IMR-90 (cell line): ENCODE measurements around the gene MBOAT1. TPM values are rescaled to one million over a fixed set of nuclear protein-coding genes. Genes with fewer than 3 reads are reported as not detected.
"Not testable (repeated sequence)": the region's sequence is repeated elsewhere in the genome, so short reads cannot be mapped to it uniquely, and the experiment has no call there.

Experiments
- ATAC-seq: fragments of 200-7000 bp; cut with Tn5 transposase; 2 replicates; pipeline ENCODE4 v1.9.1; 2020; ENCODE audit warnings: low read depth, mild to moderate bottlenecking, moderate library complexity
- BruUV-seq: library from RNA; stranded (reverse); fragments of 400-500 nt; replicated peaks from 2 replicates; lab custom pipeline; 2021; lab: Mats Ljungman, UMichigan
- CTCF ChIA-PET: fragments of 300-600 bp; formaldehyde crosslinking; extraction: SDS; loops from one replicate; lab custom pipeline; 2021; ENCODE audit warnings: antibody characterized with exemption; lab: Yijun Ruan, JAX
- POLR2A ChIA-PET: fragments of 300-600 bp; sonication (Branson Sonifier 250); formaldehyde crosslinking; loops from one replicate; lab custom pipeline; 2022; ENCODE audit warnings: antibody characterized with exemption; ENCODE audit not compliant: unreplicated experiment; lab: Charles Lee
- DNase-seq: peaks from one replicate; pipeline ENCODE4 v3.0.0; 2013
- H2AFZ ChIP-seq: replicated peaks from 2 replicates; pipeline ENCODE3; 2013; ENCODE audit warnings: low read length, mild to moderate bottlenecking; ENCODE audit not compliant: poor library complexity
- H2AK5ac ChIP-seq: 2 replicates; pipeline ENCODE4 v1.6.1; 2013; ENCODE audit warnings: low read depth, low read length, inconsistent platforms
- H2AK9ac ChIP-seq: replicated peaks from 2 replicates; pipeline ENCODE3; 2013; ENCODE audit warnings: mild to moderate bottlenecking, low read depth, low read length, moderate library complexity; ENCODE audit not compliant: poor library complexity
- H2BK120ac ChIP-seq: 2 replicates; pipeline ENCODE4 v1.6.1; 2013; ENCODE audit warnings: low read depth, low read length, inconsistent platforms
- H2BK15ac ChIP-seq: 3 replicates; pipeline ENCODE4 v1.6.1; 2013; ENCODE audit warnings: low read depth, low read length, inconsistent platforms
- H2BK20ac ChIP-seq: 2 replicates; pipeline ENCODE4 v1.6.1; 2013; ENCODE audit warnings: low read depth, mild to moderate bottlenecking, inconsistent platforms, low read length, moderate library complexity
- H2BK5ac ChIP-seq: 2 replicates; pipeline ENCODE4 v1.6.1; 2013; ENCODE audit warnings: mild to moderate bottlenecking, low read depth, low read length, inconsistent platforms; ENCODE audit not compliant: poor library complexity, severe bottlenecking
- H3K14ac ChIP-seq: replicated peaks from 2 replicates; pipeline ENCODE4 v1.6.1; 2013; ENCODE audit warnings: low read depth, low read length, inconsistent platforms
- H3K18ac ChIP-seq: 2 replicates; pipeline ENCODE4 v1.6.1; 2013; ENCODE audit warnings: low read depth, low read length, control low read depth
- H3K23ac ChIP-seq: 2 replicates; pipeline ENCODE4 v1.6.1; 2013; ENCODE audit warnings: low read depth, low read length, inconsistent platforms
- H3K27ac ChIP-seq: 2 replicates; pipeline ENCODE4 v1.5.1; 2013; ENCODE audit warnings: mild to moderate bottlenecking, control low read depth, low read length; ENCODE audit not compliant: insufficient read depth
- H3K27me3 ChIP-seq: 2 replicates; pipeline ENCODE4 v1.6.1; 2013; ENCODE audit warnings: low read length; ENCODE audit not compliant: control insufficient read depth, insufficient read depth
- H3K36me3 ChIP-seq: 2 replicates; pipeline ENCODE4 v1.6.1; 2013; ENCODE audit warnings: low read length, mixed read lengths; ENCODE audit not compliant: control insufficient read depth, insufficient read depth
- H3K4ac ChIP-seq: 2 replicates; pipeline ENCODE4 v1.6.1; 2013; ENCODE audit warnings: low read depth, low read length, inconsistent platforms
- H3K4me1 ChIP-seq: 2 replicates; pipeline ENCODE4 v1.6.1; 2013; ENCODE audit warnings: low read length, mixed read lengths; ENCODE audit not compliant: control insufficient read depth, insufficient read depth
- H3K4me2 ChIP-seq: 2 replicates; pipeline ENCODE4 v1.6.1; 2013; ENCODE audit warnings: low read depth, mild to moderate bottlenecking, control low read depth, low read length, moderate library complexity
- H3K4me3 ChIP-seq: 2 replicates; pipeline ENCODE4 v1.5.1; 2013; ENCODE audit warnings: low read depth, mild to moderate bottlenecking, control low read depth, low read length, moderate library complexity; ENCODE audit not compliant: insufficient read depth
- H3K56ac ChIP-seq: 2 replicates; pipeline ENCODE4 v1.6.1; 2013; ENCODE audit warnings: low read length, inconsistent platforms; ENCODE audit not compliant: insufficient read depth; ENCODE audit errors: extremely low read depth
- H3K79me1 ChIP-seq, 2 experiments: 2 replicates each; pipeline ENCODE4 v1.6.1; 2013; ENCODE audit warnings: low read length in 2 of 2, inconsistent platforms in 1 of 2, low read depth in 1 of 2
- H3K9ac ChIP-seq: 2 replicates; pipeline ENCODE4 v1.6.1; 2013; ENCODE audit warnings: low read depth, low read length, control low read depth
- H3K9me1 ChIP-seq: 2 replicates; pipeline ENCODE4 v1.6.1; 2013; ENCODE audit warnings: low read length, inconsistent platforms; ENCODE audit not compliant: insufficient read depth
- H3K9me3 ChIP-seq: 2 replicates; pipeline ENCODE4 v1.6.1; 2013; ENCODE audit warnings: low read length; ENCODE audit not compliant: control insufficient read depth, insufficient read depth
- H4K20me1 ChIP-seq: 2 replicates; pipeline ENCODE4 v1.6.1; 2013; ENCODE audit warnings: low read length, inconsistent platforms; ENCODE audit not compliant: insufficient read depth
- H4K5ac ChIP-seq: 2 replicates; pipeline ENCODE4 v1.6.1; 2013; ENCODE audit warnings: mild to moderate bottlenecking, low read depth, low read length, control low read depth
- H4K8ac ChIP-seq, 2 experiments: 2 replicates each; pipeline ENCODE4 v1.6.1; 2013; ENCODE audit warnings: low read depth in 2 of 2, low read length in 2 of 2, control low read depth in 1 of 2, inconsistent platforms in 1 of 2
- H4K91ac ChIP-seq: 2 replicates; pipeline ENCODE4 v1.6.1; 2013; ENCODE audit warnings: low read depth, low read length, inconsistent platforms; ENCODE audit not compliant: insufficient read depth
- WGBS, 2 experiments: methylation state at CpG; one replicate each; pipeline versions ENCODE4 v1.1.5 to v1.1.7; 2013; ENCODE audit warnings: missing lambda C conversion rate in 2 of 2; ENCODE audit not compliant: insufficient read length in 1 of 2; ENCODE audit errors: extremely low coverage in 2 of 2; 5-methylcytosine and 5-hydroxymethylcytosine counted together
- dilution Hi-C: fragments of 300-500 bp; cut with HindIII; formaldehyde crosslinking; loops from one replicate; pipeline ENCODE4 v1.14.3; 2018; ENCODE audit warnings: low sequenced_read_pairs; ENCODE audit not compliant: unreplicated experiment
- in situ Hi-C: fragments of 300-500 bp; cut with MboI; formaldehyde crosslinking; loops from 3 replicates; pipeline ENCODE4 v1.14.3; 2019; ENCODE audit warnings: low sequenced_read_pairs, inconsistent platforms, mixed read lengths
- intact Hi-C: fragments of 100-400 bp; cut with micrococcal nuclease; formaldehyde crosslinking; loops from 2 replicates; pipeline ENCODE4 v1.10.0; 2022
- polyA plus RNA-seq, 3 experiments: library from polyadenylated mRNA; depleted of rRNA; stranded (reverse); fragments of >200 nt; gene quantifications; 2 replicates each; pipeline ENCODE4 v1.2.3, GENCODE V29; 2012; ENCODE audit warnings: low replicate concordance in 1 of 3
- total RNA-seq: library from RNA; depleted of rRNA; stranded (reverse); fragments of >200 nt; gene quantifications from 2 replicates; pipeline ENCODE4 v1.2.3, GENCODE V29; 2012

Gene MBOAT1
- total and polyA plus RNA-seq, 2 of the 4 experiments (the other 2 are of a cell fraction) = 1.6 to 4.7 TPM

DNA sequence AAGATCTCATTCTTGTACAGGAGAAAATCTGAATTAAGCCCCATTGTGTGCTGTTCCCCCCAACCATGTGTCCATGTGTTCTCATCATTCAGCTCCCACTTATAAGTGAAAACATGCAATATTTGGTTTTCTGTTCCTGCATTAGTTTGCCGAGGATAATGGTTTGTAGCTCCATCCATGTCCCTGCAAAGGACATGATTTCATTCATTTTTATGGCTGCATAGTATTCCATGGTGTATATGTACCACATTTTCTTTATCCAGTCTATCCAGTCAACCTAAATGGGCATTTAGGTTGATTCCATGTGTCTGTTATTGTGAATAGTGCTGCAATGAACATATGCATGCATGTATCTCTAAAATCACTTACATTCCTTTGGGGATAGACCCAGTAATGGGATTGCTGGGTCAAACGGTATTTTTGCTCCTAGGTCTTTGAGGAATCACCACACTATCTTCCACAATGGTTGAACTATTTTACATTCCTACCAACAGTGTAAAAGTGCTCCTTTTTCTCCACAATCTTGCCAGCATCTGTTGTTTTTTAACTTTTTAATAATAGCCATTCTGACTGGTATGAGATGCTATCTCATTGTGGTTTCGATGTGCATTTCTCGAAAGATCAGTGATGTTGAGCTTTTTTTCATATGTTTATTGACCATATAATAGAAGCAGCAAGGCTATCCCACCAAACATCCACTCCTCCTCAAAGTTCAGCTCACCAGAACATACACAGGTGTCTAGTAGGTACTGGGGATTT lies 32.8 kb downstream of the MBOAT1 start:
- H3K9ac ChIP-seq, H2AK5ac ChIP-seq, H2BK5ac ChIP-seq, H4K20me1 ChIP-seq, H3K18ac ChIP-seq, H3K23ac ChIP-seq, H2AFZ ChIP-seq, H3K4ac ChIP-seq, H3K14ac ChIP-seq, H4K91ac ChIP-seq, BruUV-seq, H3K27ac ChIP-seq, H3K9me3 ChIP-seq, H3K4me2 ChIP-seq, intact Hi-C loops, CTCF ChIA-PET, H3K4me1 ChIP-seq, H3K79me1 ChIP-seq, ATAC-seq, H2BK120ac ChIP-seq, H4K5ac ChIP-seq, H4K8ac ChIP-seq, H3K27me3 ChIP-seq, H2BK20ac ChIP-seq, POLR2A ChIA-PET, H2BK15ac ChIP-seq, H3K56ac ChIP-seq, H3K9me1 ChIP-seq, in situ Hi-C loops, dilution Hi-C loops, H3K4me3 ChIP-seq, H3K36me3 ChIP-seq, H2AK9ac ChIP-seq, DNase-seq: not testable (repeated sequence)
- no CpG with 5 or more reads among the region's 4 CpGs for WGBS, 2 experiments
